ES-I3 (cell line): ENCODE measurements around the gene TSPAN33.
A peak's percentile ranks its signal among the peaks of the same experiment; 100 is the strongest.

Source experiments
- H3K36me3 ChIP-seq: 2 replicates; pipeline ENCODE4 v1.6.1; 2013; ENCODE audit warnings: mild to moderate bottlenecking, low read length, control low read depth, moderate library complexity; ENCODE audit not compliant: insufficient read depth
- H3K4me1 ChIP-seq: 2 replicates; pipeline ENCODE4 v1.6.1; 2013; ENCODE audit warnings: mild to moderate bottlenecking, control low read depth, low read length; ENCODE audit not compliant: insufficient read depth
- H3K9ac ChIP-seq: 2 replicates; pipeline ENCODE4 v1.6.1; 2013; ENCODE audit warnings: low read depth, mild to moderate bottlenecking, low read length, moderate library complexity
- H3K9me3 ChIP-seq: 2 replicates; pipeline ENCODE4 v1.6.1; 2013; ENCODE audit warnings: mild to moderate bottlenecking, low read length, moderate library complexity; ENCODE audit not compliant: control insufficient read depth, insufficient read depth

The TSPAN33 gene

GRCh38 chr7:129122078-129122750, 22.3 kb upstream of the TSPAN33 start:
- no peaks in the 10 kb centered on the region for H3K36me3 ChIP-seq
- no peak overlapping the region for H3K9ac ChIP-seq
- H3K4me1 ChIP-seq = no peaks in the 10 kb centered on the region
- peaks cover 15% of the 10 kb centered on the region for H3K9me3 ChIP-seq

- Histone ChIP-seq H3K36me3 (no peaks in the 10 kb centered on the region), H3K9ac (no peak overlapping the region), H3K4me1 (no peaks in the 10 kb centered on the region), H3K9me3 (peaks cover 15% of the 10 kb centered on the region)
Measured at GRCh38 chr7:129122751-129123509, 21.6 kb upstream of the TSPAN33 start.

- Histone ChIP-seq H3K36me3 (no peaks in the 10 kb centered on the region), H3K9ac (no peak overlapping the region), H3K4me1 (no peaks in the 10 kb centered on the region)
Measured at GRCh38 chr7:129123510-129123857, 21.0 kb upstream of the TSPAN33 start.

GRCh38 chr7:129126314-129126713, 18.2 kb upstream of the TSPAN33 start:
- H3K4me1 ChIP-seq = no peaks in the 10 kb centered on the region
- H3K9ac ChIP-seq = no peak overlapping the region
- H3K9me3 ChIP-seq = peaks cover 6% of the 10 kb centered on the region; the same call in 1 of the 2 replicates
- no peaks in the 10 kb centered on the region for H3K36me3 ChIP-seq

More at GRCh38 chr7:129123510-129123857, 21.0 kb upstream of the TSPAN33 start:
- peaks cover 15% of the 10 kb centered on the region for H3K9me3 ChIP-seq

- Histone ChIP-seq H3K9ac (no peak overlapping the region), H3K9me3 (no peaks in the 10 kb centered on the region), H3K36me3 (no peaks in the 10 kb centered on the region), H3K4me1 (no peaks in the 10 kb centered on the region)
Measured at GRCh38 chr7:129127154-129127553, 17.4 kb upstream of the TSPAN33 start.

GRCh38 chr7:129127601-129128000, 16.9 kb upstream of the TSPAN33 start:
- H3K4me1 ChIP-seq = no peaks in the 10 kb centered on the region
- H3K9ac ChIP-seq = no peak overlapping the region
- H3K9me3 ChIP-seq = no peaks in the 10 kb centered on the region
- H3K36me3 ChIP-seq = no peaks in the 10 kb centered on the region

- Histone ChIP-seq H3K4me1 (no peaks in the 10 kb centered on the region; the same call in 1 of the 2 replicates), H3K9ac (no peak overlapping the region), H3K36me3 (no peaks in the 10 kb centered on the region), H3K9me3 (no peaks in the 10 kb centered on the region)
Measured at GRCh38 chr7:129134356-129134987, 10.0 kb upstream of the TSPAN33 start.

- H3K4me1 ChIP-seq = no peaks in the 10 kb centered on the region; the same call in 1 of the 2 replicates
- H3K9ac ChIP-seq = no peak overlapping the region
- H3K9me3 ChIP-seq = no peaks in the 10 kb centered on the region
- H3K36me3 ChIP-seq = no peaks in the 10 kb centered on the region
Measured at GRCh38 chr7:129136887-129137642, 7.4 kb upstream of the TSPAN33 start.

- Histone ChIP-seq H3K9me3 (no peaks in the 10 kb centered on the region), H3K9ac (peak overlapping the region; percentile 43; the same call in 1 of the 2 replicates), H3K36me3 (no peaks in the 10 kb centered on the region), H3K4me1 (no peaks in the 10 kb centered on the region)
Measured at GRCh38 chr7:129143724-129144094, 798 bp upstream of the TSPAN33 start.

- Histone ChIP-seq H3K36me3 (no peaks in the 10 kb centered on the region), H3K9me3 (no peaks in the 10 kb centered on the region), H3K9ac (peak overlapping the region; percentile 43; the same call in 1 of the 2 replicates), H3K4me1 (no peaks in the 10 kb centered on the region)
Measured at GRCh38 chr7:129144834-129145668, 544 bp downstream of the TSPAN33 start.

- Histone ChIP-seq H3K9ac (no peak overlapping the region), H3K9me3 (no peaks in the 10 kb centered on the region), H3K36me3 (no peaks in the 10 kb centered on the region), H3K4me1 (peaks cover 9% of the 10 kb centered on the region)
Measured at GRCh38 chr7:129146237-129146979, 1.9 kb downstream of the TSPAN33 start.

GRCh38 chr7:129147731-129148130, 3.2 kb downstream of the TSPAN33 start:
- Histone ChIP-seq H3K9me3 (no peaks in the 10 kb centered on the region), H3K9ac (no peak overlapping the region), H3K4me1 (peaks cover 9% of the 10 kb centered on the region), H3K36me3 (no peaks in the 10 kb centered on the region)

- Histone ChIP-seq H3K9ac (no peak overlapping the region), H3K4me1 (peaks cover 9% of the 10 kb centered on the region), H3K36me3 (no peaks in the 10 kb centered on the region), H3K9me3 (no peaks in the 10 kb centered on the region)
Measured at GRCh38 chr7:129149511-129149910, 5.0 kb downstream of the TSPAN33 start.
